ENCODE results near the gene DENND5A.
"Not testable (repeated sequence)": the region's sequence is repeated elsewhere in the genome, so short reads cannot be mapped to it uniquely, and the experiment has no call there.

Gene DENND5A

GRCh38 chr11:9210224-9210921 is 54.8 kb downstream of the DENND5A start:
- no peak for DNase-seq

DNA sequence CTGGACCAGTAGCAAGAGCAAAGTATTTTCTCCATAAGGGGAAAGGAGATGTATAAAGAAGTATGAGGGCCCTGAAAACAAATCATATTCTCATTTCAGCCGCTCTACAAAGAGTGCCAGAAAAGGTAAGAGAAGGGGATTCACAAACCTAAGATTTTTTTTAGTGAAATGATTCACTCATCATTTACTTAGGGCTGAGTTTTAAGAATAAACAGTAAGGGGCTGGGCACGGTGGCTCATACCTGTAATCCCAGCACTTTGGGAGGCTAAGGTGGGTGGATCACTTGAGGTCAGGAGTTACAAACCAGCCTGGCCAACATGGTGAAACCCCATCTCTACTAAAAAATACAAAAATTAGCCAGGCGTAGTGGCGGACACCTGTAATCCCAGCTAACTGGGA is 55.5 kb downstream of the DENND5A start:
- not testable (repeated sequence) for DNase-seq

DNA sequence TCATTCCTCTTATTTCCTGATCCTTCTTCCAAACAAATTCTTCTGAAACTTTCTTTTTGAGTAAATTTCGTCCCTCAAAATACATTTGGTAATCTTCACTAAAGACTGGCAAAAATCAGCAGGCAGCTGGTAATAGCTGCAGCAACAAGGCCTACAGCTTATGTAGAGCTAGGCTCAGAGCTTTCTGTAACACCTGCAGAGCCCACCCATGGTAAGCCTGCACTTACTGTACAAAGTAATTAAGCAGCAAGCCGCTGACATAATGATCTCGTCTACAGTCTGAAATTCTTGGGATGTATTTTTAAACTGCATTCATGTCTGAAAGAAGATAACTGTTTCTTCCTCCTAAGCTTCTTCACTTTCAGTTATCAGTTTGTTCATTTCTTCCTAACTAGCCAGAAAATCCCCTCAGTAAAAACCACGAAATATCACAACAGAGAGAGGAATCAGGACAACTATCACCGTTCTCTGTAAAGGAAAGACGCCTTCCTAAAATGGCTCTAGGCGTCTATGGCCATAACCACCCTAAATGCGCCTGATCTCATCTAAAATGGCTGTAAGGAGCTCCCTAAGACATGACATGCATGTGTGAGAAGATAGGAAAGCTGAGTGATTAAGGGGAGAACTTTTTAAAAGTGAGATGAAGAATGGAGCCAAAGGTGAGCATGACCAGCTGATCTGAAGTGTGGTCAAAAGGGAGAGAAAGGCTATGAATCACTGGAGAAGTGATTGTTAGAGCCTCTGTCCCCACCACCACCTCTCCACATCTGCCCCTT is 56.2 kb downstream of the DENND5A start:
- no peak for DNase-seq

GRCh38 chr11:9207229-9207628 is 57.9 kb downstream of the DENND5A start:
- DNase-seq, result no peak

DNA sequence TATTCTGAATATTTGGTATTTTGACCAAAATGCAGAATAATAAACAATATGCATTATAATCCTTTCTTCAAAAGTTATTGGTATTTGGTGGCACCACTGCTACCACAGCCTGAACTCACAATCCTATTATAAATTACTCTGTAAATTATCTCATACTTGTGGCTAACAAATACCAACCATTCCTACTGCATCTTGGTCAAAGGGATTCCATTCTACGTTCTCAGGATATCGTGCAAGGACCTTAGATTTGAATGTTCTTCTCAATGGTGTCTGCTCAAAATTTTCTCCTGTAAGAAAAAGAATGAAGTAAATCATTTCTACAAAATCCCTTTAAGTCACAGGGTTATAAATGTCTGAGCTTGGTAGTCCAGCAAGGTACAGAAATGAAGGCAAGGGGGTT is 58.7 kb downstream of the DENND5A start:
- no peak for DNase-seq

GRCh38 chr11:9203691-9204311 is 61.3 kb downstream of the DENND5A start:
- DNase-seq, result no peak

GRCh38 chr11:9201372-9202162 is 63.6 kb downstream of the DENND5A start:
- DNase-seq, result no peak

- DNase-seq, result no peak
These were observed 64.7 kb downstream of the DENND5A start for GRCh38 chr11:9200471-9200870.

- no peak for DNase-seq
These were observed 71.8 kb downstream of the DENND5A start for GRCh38 chr11:9193316-9193715.

DNA sequence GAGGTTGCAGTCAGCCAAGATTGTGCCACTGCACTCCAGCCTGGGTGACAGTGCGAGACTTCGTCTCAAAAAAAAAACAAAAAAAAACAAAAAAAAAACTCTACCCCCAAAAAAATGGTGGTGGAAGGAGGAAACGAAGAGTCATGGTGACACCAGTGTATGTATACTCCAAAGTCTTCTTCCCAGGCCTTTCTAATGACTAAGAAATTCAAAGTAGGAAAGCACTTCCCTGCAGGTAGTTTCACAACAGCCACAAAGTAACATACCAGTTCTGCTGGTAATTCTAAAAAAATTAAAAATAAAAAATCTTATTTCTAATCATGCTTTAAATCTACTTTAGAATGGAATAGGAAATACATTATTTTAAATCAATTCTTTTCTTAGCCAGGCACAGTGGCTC is 72.6 kb downstream of the DENND5A start:
- no peak for DNase-seq

- not testable (repeated sequence) for DNase-seq
These were observed 74.7 kb downstream of the DENND5A start for GRCh38 chr11:9190326-9191016.

GRCh38 chr11:9188860-9189259 is 76.3 kb downstream of the DENND5A start:
- DNase-seq, result not testable (repeated sequence)

DNA sequence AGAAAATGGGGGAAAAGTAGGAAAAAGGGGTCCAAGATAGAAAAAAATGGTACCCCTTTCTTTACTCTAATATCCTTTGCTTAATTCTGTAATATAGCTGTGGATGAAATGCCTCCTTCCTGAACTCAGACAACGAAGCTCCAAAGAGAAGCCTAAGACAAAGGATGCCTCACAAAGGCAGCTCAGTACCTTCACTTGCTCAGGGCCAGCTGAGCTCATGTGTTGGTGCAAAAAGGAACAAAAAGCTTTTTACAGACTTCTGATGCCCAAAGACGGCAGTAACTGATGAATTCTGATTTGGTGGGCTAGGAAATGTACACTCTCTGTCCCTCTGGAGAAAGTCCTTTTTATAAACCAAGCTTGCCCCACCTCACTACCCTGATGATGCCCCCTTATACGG is 77.5 kb downstream of the DENND5A start:
- DNase-seq, result no peak

- no peak for DNase-seq
These were observed 80.6 kb downstream of the DENND5A start for GRCh38 chr11:9184516-9184915.

GRCh38 chr11:9182180-9182871 is 82.8 kb downstream of the DENND5A start:
- no peak for DNase-seq

- no peak for DNase-seq
These were observed 84.4 kb downstream of the DENND5A start for GRCh38 chr11:9180784-9181183.

- DNase-seq, result no peak
These were observed 86.0 kb downstream of the DENND5A start for GRCh38 chr11:9179141-9179540.

DNA sequence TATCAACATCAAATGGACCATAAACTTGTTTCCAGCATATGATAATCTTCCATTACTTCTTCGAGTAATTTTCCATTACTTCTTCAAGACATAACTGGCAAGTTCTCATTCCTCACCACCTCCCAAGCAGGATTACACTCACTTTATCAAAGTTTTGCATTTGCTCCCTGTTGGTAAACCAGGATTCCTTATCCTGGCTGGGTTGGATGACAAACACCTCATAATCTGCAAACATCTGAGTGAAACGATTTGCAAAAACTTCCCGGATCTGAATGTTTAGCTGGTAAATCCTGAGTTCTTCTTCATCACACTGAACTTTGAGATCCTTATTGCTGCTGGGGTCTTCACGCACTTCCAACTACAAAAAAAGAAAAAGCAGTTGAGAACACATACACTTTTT is 86.4 kb downstream of the DENND5A start:
- no peak for DNase-seq

- no peak for DNase-seq
These were observed 87.6 kb downstream of the DENND5A start for GRCh38 chr11:9177438-9178091.

GRCh38 chr11:9176550-9176949 is 88.6 kb downstream of the DENND5A start:
- no peak for DNase-seq

DNA sequence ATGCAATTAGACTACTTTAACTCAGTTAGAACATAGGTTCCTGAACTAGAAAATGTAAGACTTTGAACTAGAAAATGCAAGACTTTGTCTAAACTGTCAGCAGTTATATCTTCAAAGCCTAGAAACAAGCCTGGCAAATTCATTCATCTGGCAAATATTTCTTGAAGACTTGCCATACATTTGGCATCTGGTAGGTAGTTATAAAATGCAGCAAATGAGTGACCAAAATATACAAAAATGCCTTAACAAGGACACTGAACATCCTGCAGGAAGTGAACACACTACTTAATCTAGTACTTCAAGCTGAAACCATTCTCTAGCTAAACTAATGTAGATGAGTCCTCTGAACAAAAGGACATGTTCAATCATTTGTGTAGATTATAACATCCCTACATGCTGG is 89.0 kb downstream of the DENND5A start:
- DNase-seq, result no peak

Measured in activated CD4-positive, CD25-positive, alpha-beta regulatory T cell (primary cell).